ENCODE results near the gene RPS15A.

RPS15A gene

GRCh38 chr16:18789850-18790706 lies at the start of gene RPS15A:
Gene RPS15A, minus strand, starts transcription at chr16:18790334. Its CDS starts 1,221 bp downstream, at chr16:18789113.
- peak; percentile 86 for DNase-seq (ENCODE audit: low read depth, low spot score)

- no peak for DNase-seq (ENCODE audit: low read depth, low spot score)
Observed at GRCh38 chr16:18839555-18839954, 49.4 kb upstream of the RPS15A start.

- DNase-seq (ENCODE audit: low read depth, low spot score) = no peak
Observed at GRCh38 chr16:18836702-18837101, 46.6 kb upstream of the RPS15A start.

- no peak for DNase-seq (ENCODE audit: low read depth, low spot score)
Observed at GRCh38 chr16:18834864-18835263, 44.7 kb upstream of the RPS15A start.

GRCh38 chr16:18833707-18834505 lies 43.8 kb upstream of the RPS15A start:
- DNase-seq (ENCODE audit: low read depth, low spot score) = no peak

- DNase-seq (ENCODE audit: low read depth, low spot score) = no peak
Observed at GRCh38 chr16:18832613-18833012, 42.5 kb upstream of the RPS15A start.

- no peak for DNase-seq (ENCODE audit: low read depth, low spot score)
Observed at GRCh38 chr16:18832006-18832405, 41.9 kb upstream of the RPS15A start.

GRCh38 chr16:18829251-18829650 lies 39.1 kb upstream of the RPS15A start:
- DNase-seq (ENCODE audit: low read depth, low spot score) = no peak

GRCh38 chr16:18827890-18828289 lies 37.8 kb upstream of the RPS15A start:
- no peak for DNase-seq (ENCODE audit: low read depth, low spot score)

- no peak for DNase-seq (ENCODE audit: low read depth, low spot score)
Observed at GRCh38 chr16:18816286-18816685, 26.2 kb upstream of the RPS15A start.

- no peak for DNase-seq (ENCODE audit: low read depth, low spot score)
Observed at GRCh38 chr16:18811925-18812324, 21.8 kb upstream of the RPS15A start.

- no peak for DNase-seq (ENCODE audit: low read depth, low spot score)
Observed at GRCh38 chr16:18809165-18809564, 19.0 kb upstream of the RPS15A start.

- no peak for DNase-seq (ENCODE audit: low read depth, low spot score)
Observed at GRCh38 chr16:18805257-18805773, 15.2 kb upstream of the RPS15A start.

GRCh38 chr16:18804540-18804939 lies 14.4 kb upstream of the RPS15A start:
- no peak for DNase-seq (ENCODE audit: low read depth, low spot score)

GRCh38 chr16:18803569-18804462 lies 13.7 kb upstream of the RPS15A start:
- no peak for DNase-seq (ENCODE audit: low read depth, low spot score)

- no peak for DNase-seq (ENCODE audit: low read depth, low spot score)
Observed at GRCh38 chr16:18802767-18803343, 12.7 kb upstream of the RPS15A start.

GRCh38 chr16:18801145-18801972 lies 11.2 kb upstream of the RPS15A start, which contains the start of gene ARL6IP1:
Gene ARL6IP1, minus strand, starts transcription at chr16:18801549. Its CDS starts 83 bp downstream, at chr16:18801466.
- DNase-seq (ENCODE audit: low read depth, low spot score) = peak; percentile 97

- no peak for DNase-seq (ENCODE audit: low read depth, low spot score)
Observed at GRCh38 chr16:18800775-18801144, 10.6 kb upstream of the RPS15A start.

- DNase-seq (ENCODE audit: low read depth, low spot score) = no peak
Observed at GRCh38 chr16:18800293-18800692, 10.2 kb upstream of the RPS15A start.

GRCh38 chr16:18799500-18799899 lies 9.4 kb upstream of the RPS15A start:
- no peak for DNase-seq (ENCODE audit: low read depth, low spot score)
